ENCODE results near the gene MCF2L2. TPM values are rescaled to one million over a fixed set of nuclear protein-coding genes. Genes with fewer than 3 reads are reported as not detected.

MCF2L2 gene
- total RNA-seq, 1 donor from 2014 or later: 0.84 TPM

- H3K36me3 ChIP-seq (ENCODE audit: control insufficient read depth, insufficient read depth, low read length): no peaks in the 10 kb centered on the region
- no peak for DNase-seq (ENCODE audit: low read depth)
- no peak overlapping the region for H3K4me3 ChIP-seq (ENCODE audit: low read depth, low read length)
- H3K27me3 ChIP-seq (ENCODE audit: control insufficient read depth, insufficient read depth, low read length): no peaks in the 10 kb centered on the region
- TF ChIP-seq CTCF (IDR thresholded peaks at IDR 0.05; ENCODE audit: insufficient read depth, low read length, poor library complexity, severe bottlenecking): no peak
These were observed 78.3 kb downstream of the MCF2L2 start for GRCh38 chr3:183350164-183350563.

- TF ChIP-seq CTCF (IDR thresholded peaks at IDR 0.05; ENCODE audit: insufficient read depth, low read length, poor library complexity, severe bottlenecking): no peak
- no peak for DNase-seq (ENCODE audit: low read depth)
- Histone ChIP-seq H3K36me3 (ENCODE audit: control insufficient read depth, insufficient read depth, low read length) (no peaks in the 10 kb centered on the region), H3K27me3 (ENCODE audit: control insufficient read depth, insufficient read depth, low read length) (no peaks in the 10 kb centered on the region), H3K4me3 (ENCODE audit: low read depth, low read length) (no peak overlapping the region)
These were observed 78.8 kb downstream of the MCF2L2 start for GRCh38 chr3:183349421-183350157.

GRCh38 chr3:183342824-183343223 is 85.6 kb downstream of the MCF2L2 start:
- Histone ChIP-seq H3K36me3 (ENCODE audit: control insufficient read depth, insufficient read depth, low read length) (no peaks in the 10 kb centered on the region), H3K4me3 (ENCODE audit: low read depth, low read length) (no peak overlapping the region), H3K27me3 (ENCODE audit: control insufficient read depth, insufficient read depth, low read length) (no peaks in the 10 kb centered on the region)
- no peak for TF ChIP-seq CTCF (IDR thresholded peaks at IDR 0.05; ENCODE audit: insufficient read depth, low read length, poor library complexity, severe bottlenecking)
- no peak for DNase-seq (ENCODE audit: low read depth)

GRCh38 chr3:183341545-183342288 is 86.7 kb downstream of the MCF2L2 start:
- Histone ChIP-seq H3K4me3 (ENCODE audit: low read depth, low read length) (no peak overlapping the region), H3K27me3 (ENCODE audit: control insufficient read depth, insufficient read depth, low read length) (no peaks in the 10 kb centered on the region), H3K36me3 (ENCODE audit: control insufficient read depth, insufficient read depth, low read length) (no peaks in the 10 kb centered on the region)
- TF ChIP-seq CTCF (IDR thresholded peaks at IDR 0.05; ENCODE audit: insufficient read depth, low read length, poor library complexity, severe bottlenecking): no peak
- no peak for DNase-seq (ENCODE audit: low read depth)

- Histone ChIP-seq H3K4me3 (ENCODE audit: low read depth, low read length) (no peak overlapping the region), H3K36me3 (ENCODE audit: control insufficient read depth, insufficient read depth, low read length) (no peaks in the 10 kb centered on the region), H3K27me3 (ENCODE audit: control insufficient read depth, insufficient read depth, low read length) (no peaks in the 10 kb centered on the region)
- DNase-seq (ENCODE audit: low read depth): no peak
- TF ChIP-seq CTCF (IDR thresholded peaks at IDR 0.05; ENCODE audit: insufficient read depth, low read length, poor library complexity, severe bottlenecking): no peak
These were observed 88.2 kb downstream of the MCF2L2 start for GRCh38 chr3:183340222-183340621.

All from kidney epithelial cell (primary cell).